Erythroblast (primary cell): ENCODE results near the gene WDR7.

Experiments
- GATA1 ChIP-seq: IDR thresholded peaks from 2 replicates; pipeline ENCODE4 v1.6.1; 2011; ENCODE audit warnings: low read depth, mild to moderate bottlenecking, control low read depth, low read length, moderate library complexity
- POLR2A ChIP-seq: IDR thresholded peaks from 2 replicates; pipeline ENCODE4 v1.6.1; 2011; ENCODE audit warnings: mild to moderate bottlenecking, low read length

GRCh38 chr18:56891116-56891515, 240.0 kb downstream of the WDR7 start:
- no peak for TF ChIP-seq POLR2A
- no peak for TF ChIP-seq GATA1
